ENCODE results near the gene KRTAP10-4.
"Not testable (repeated sequence)": the region's sequence is repeated elsewhere in the genome, so short reads cannot be mapped to it uniquely, and the experiment has no call there.

- not testable (repeated sequence) for TF ChIP-seq MAZ (IDR thresholded peaks at IDR 0.05; ENCODE audit: borderline replicate concordance, low read depth, low read length); USF2 (IDR thresholded peaks at IDR 0.05); CHD2 (IDR thresholded peaks at IDR 0.05; ENCODE audit: low read length, partially characterized antibody); EP300 (IDR thresholded peaks at IDR 0.05); CTCF (IDR thresholded peaks at IDR 0.05); RAD21 (conservative IDR thresholded peaks at IDR 0.05 in 1 of 2, IDR thresholded peaks at IDR 0.05 in 1 of 2); POLR2AphosphoS2 (conservative IDR thresholded peaks at IDR 0.05; ENCODE audit: low read length); KDM5A (IDR thresholded peaks at IDR 0.05); NR3C1 (IDR thresholded peaks at IDR 0.05); TP53 (CRISPR knock-in tag; IDR thresholded peaks at IDR 0.05); TFCP2L1 (CRISPR knock-in tag; IDR thresholded peaks at IDR 0.05); RFX5 (IDR thresholded peaks at IDR 0.05); POLR2A (IDR thresholded peaks at IDR 0.05; ENCODE audit: low read length)
Measured at GRCh38 chr21:44573630-44574456, at the start of gene KRTAP10-4.

All from A549 (cell line).